GM21528 (cell line): ENCODE measurements around the gene MCM10.
"Not testable (repeated sequence)": the region's sequence is repeated elsewhere in the genome, so short reads cannot be mapped to it uniquely, and the experiment has no call there.

Experiments
- ATAC-seq: cut with Tn5 transposase; IDR thresholded peaks from one replicate; pipeline ENCODE4 v1.9.1; 2021; ENCODE audit warnings: mild to moderate bottlenecking, moderate library complexity; ENCODE audit not compliant: unreplicated experiment, low FRiP score

MCM10 gene

GRCh38 chr10:13160934-13161856 lies at the start of gene MCM10:
Gene MCM10, plus strand, starts transcription at chr10:13161558. Its CDS starts 2,645 bp downstream, at chr10:13164203.
- ATAC-seq: peak; percentile 97

- no peak for ATAC-seq
Observed at GRCh38 chr10:13113544-13113943, 47.8 kb upstream of the MCM10 start.

GRCh38 chr10:13115832-13116803 lies 45.2 kb upstream of the MCM10 start:
- ATAC-seq: no peak

GRCh38 chr10:13117841-13118783 lies 43.2 kb upstream of the MCM10 start:
- ATAC-seq: no peak

- no peak for ATAC-seq
Observed at GRCh38 chr10:13118784-13119410, 42.5 kb upstream of the MCM10 start.

GRCh38 chr10:13120786-13121499 lies 40.4 kb upstream of the MCM10 start:
- no peak for ATAC-seq

- ATAC-seq: no peak
Observed at GRCh38 chr10:13121500-13121854, 39.9 kb upstream of the MCM10 start.

GRCh38 chr10:13136651-13137050 lies 24.7 kb upstream of the MCM10 start:
- no peak for ATAC-seq

GRCh38 chr10:13139150-13139549 lies 22.2 kb upstream of the MCM10 start:
- no peak for ATAC-seq

- ATAC-seq: no peak
Observed at GRCh38 chr10:13139676-13140075, 21.7 kb upstream of the MCM10 start.

GRCh38 chr10:13140627-13141190 lies 20.6 kb upstream of the MCM10 start:
- no peak for ATAC-seq

- no peak for ATAC-seq
Observed at GRCh38 chr10:13143766-13144165, 17.6 kb upstream of the MCM10 start.

- no peak for ATAC-seq
Observed at GRCh38 chr10:13144814-13145213, 16.5 kb upstream of the MCM10 start.

- no peak for ATAC-seq
Observed at GRCh38 chr10:13146379-13146778, 15.0 kb upstream of the MCM10 start.

GRCh38 chr10:13147161-13147560 lies 14.2 kb upstream of the MCM10 start:
- ATAC-seq: no peak

GRCh38 chr10:13152296-13152695 lies 9.1 kb upstream of the MCM10 start:
- no peak for ATAC-seq

GRCh38 chr10:13155860-13156259 lies 5.5 kb upstream of the MCM10 start:
- not testable (repeated sequence) for ATAC-seq

- no peak for ATAC-seq
Observed at GRCh38 chr10:13158401-13158800, 3.0 kb upstream of the MCM10 start.

GRCh38 chr10:13161857-13162271 lies 506 bp downstream of the MCM10 start:
- ATAC-seq: peak; percentile 12
